Fibroblast of pulmonary artery (primary cell): Measurements from ENCODE around the gene SPATC1L.

Experiments
- DNase-seq: peaks from one replicate; pipeline ENCODE4 v3.0.0-alpha.2; 2010; ENCODE audit warnings: low read depth
- H3K4me3 ChIP-seq: replicated peaks from 2 replicates; pipeline ENCODE4 v1.5.1; 2011; ENCODE audit warnings: low read depth, mild to moderate bottlenecking, control low read depth, low read length, moderate library complexity
- CTCF ChIP-seq: IDR thresholded peaks from 2 replicates; pipeline ENCODE4 v1.5.1; 2011; ENCODE audit warnings: mild to moderate bottlenecking, control low read depth, low read length, inconsistent platforms; ENCODE audit errors: missing control alignments

The SPATC1L gene

GRCh38 chr21:46219591-46220239 is 35.5 kb upstream of the SPATC1L start:
- TF ChIP-seq CTCF = no peak
- no peak for DNase-seq
- no peak overlapping the region for H3K4me3 ChIP-seq

GRCh38 chr21:46218906-46219590 is 34.8 kb upstream of the SPATC1L start:
- no peak overlapping the region for H3K4me3 ChIP-seq
- TF ChIP-seq CTCF = no peak
- no peak for DNase-seq

GRCh38 chr21:46217511-46218196 is 33.4 kb upstream of the SPATC1L start:
- no peak for TF ChIP-seq CTCF
- no peak overlapping the region for H3K4me3 ChIP-seq
- DNase-seq = no peak

DNA sequence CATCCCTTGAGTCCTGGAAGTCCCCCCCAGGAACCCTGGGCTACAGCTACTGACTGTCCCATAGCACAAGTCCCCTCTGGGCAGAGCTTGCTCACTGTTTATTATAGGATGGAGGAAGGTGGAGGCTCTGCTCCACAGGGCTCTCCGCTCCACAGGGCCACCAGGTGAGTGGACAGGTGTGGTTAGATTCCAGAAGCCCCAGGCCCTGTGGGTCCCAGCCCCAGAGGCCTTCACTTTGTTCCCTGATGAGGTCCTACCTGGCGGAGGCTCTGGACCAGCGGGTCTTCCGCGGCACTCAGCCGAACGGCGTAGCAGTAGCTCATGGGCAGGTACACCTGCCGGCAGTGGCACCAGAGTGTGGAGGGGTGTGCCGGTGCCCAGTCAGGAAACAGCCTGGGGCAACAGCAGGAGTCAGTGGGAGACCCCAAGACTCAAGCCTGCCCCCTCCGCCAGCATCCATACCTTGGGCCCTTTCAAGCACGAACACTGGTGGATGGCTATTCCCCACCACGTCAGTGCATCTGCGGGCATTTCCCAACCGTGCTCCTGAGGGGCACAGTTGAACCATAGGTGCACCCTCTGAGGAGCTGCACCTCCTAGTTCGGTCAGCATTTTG is 32.0 kb upstream of the SPATC1L start:
- no peak for DNase-seq
- H3K4me3 ChIP-seq = no peak overlapping the region
- TF ChIP-seq CTCF = no peak

- no peak for DNase-seq
- TF ChIP-seq CTCF = no peak
- no peak overlapping the region for H3K4me3 ChIP-seq
These were observed 31.3 kb upstream of the SPATC1L start for GRCh38 chr21:46215436-46216131.

DNA sequence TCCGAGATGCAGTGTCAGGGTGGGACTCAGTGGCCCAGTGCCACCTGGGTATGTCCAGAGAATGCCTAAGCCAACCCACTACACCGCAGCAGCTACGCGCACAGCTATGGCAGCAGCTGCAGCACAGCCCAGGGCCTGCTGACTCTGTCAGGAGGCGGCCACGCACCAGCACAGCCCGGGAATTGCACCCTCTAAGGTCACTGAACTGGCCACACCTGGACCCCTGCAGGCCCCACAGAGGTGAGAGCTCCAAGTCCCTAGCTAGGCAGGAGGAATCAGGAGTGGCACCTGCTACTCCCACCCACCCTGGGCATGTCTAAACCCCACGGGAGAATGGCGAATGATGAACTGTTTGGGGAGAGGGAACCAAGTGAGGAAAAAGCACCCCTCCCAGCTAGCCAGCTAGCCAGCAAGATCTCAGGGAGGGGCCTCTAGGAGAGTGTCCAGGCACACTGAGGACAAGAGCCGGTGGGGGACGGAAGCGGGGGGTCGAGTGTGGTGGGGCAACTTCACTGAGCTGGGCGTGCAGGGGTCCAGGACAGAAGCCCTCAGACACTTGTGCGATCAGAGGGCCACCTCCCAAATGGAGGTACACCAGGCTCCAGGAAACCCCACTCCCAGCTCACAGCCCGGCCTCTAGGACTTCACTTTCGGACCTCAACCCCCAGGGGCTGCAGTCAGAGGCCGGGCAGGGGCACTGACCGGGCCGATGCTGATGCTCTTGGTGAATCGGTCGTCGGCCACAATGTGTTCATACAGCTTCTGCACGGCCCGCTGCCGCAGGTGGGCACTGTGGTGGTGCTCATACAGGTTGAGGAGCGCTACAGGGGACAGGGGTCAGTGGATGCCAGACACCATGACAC is 30.4 kb upstream of the SPATC1L start:
- H3K4me3 ChIP-seq = no peak overlapping the region
- no peak for DNase-seq
- TF ChIP-seq CTCF = no peak
